SIG-M5 treated with dmso at 0.1 percent for 504 hours (cell line): ENCODE measurements around the gene PRPS1.
"Not testable (repeated sequence)": the region's sequence is repeated elsewhere in the genome, so short reads cannot be mapped to it uniquely, and the experiment has no call there.

ENCODE experiments used
- DNase-seq: peaks from one replicate; lab custom pipeline; 2025; ENCODE audit not compliant: unreplicated experiment; lab: John Stamatoyannopoulos, UW

PRPS1 gene

GRCh38 chrX:107627838-107628661, at the start of gene PRPS1:
Gene PRPS1 (plus strand): TSS chrX:107628510. CDS start chrX:107628629, 119 bp downstream.
- peak; percentile 96 for DNase-seq

DNA sequence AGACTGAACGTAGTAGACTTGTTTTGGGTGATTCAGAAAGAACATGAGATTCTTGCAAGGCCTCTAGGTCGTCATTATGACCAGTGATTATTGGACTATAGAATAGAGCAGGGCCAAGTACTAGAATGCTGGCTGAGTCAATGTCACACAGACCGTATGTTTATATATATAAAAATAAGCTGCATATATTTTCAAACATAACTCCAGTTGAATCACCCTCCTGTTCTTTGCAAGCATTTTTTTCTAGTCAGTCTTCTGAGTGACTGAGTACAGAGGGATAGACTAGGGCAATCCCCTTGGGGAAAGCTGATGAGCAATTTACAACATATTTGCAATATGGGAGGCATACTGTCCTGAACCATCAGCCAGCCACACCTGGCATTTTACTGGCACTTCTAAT, 48.4 kb upstream of the PRPS1 start:
- DNase-seq: no peak

GRCh38 chrX:107581923-107582322, 46.4 kb upstream of the PRPS1 start:
- no peak for DNase-seq

- no peak for DNase-seq
Observed at GRCh38 chrX:107589243-107589642, 39.1 kb upstream of the PRPS1 start.

DNA sequence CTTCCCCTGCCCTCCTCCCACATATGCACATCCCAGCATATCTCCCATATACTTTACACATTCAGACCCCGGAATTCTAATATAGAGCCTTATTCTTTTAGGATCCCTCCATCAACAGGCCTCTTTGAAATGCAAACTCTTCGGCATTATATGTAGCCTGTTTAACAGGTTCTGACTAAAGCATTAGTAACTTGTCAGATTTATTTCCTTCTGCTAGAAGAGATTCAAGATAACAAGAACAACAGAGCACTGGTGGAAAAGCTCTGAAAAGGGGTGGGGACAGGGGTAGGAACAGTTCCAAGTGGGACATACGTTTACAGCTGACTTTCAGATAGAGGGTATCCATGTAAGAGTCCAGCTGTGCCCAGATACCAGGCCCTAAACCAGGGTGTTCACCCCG, 31.7 kb upstream of the PRPS1 start:
- peak; percentile 17 for DNase-seq

DNA sequence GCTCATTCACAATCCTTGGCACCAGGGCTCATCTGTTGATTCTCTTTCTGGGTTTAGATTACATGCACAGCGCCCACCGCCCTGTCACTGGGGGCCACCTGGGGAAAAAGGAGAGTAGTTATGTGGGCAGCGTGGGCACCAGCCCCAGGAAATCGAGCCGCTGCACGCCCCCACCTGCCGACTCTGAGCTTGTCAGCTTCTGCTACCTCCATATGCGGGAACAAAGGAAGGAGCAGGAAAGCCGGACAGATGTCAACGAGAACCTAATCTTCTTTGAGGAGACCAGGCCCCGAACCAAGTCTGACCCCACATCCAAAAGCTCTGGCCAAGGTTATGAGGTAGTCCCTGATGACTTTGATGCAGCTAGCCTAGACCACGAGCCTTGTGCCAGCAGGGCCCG, 31.0 kb upstream of the PRPS1 start:
- no peak for DNase-seq

DNA sequence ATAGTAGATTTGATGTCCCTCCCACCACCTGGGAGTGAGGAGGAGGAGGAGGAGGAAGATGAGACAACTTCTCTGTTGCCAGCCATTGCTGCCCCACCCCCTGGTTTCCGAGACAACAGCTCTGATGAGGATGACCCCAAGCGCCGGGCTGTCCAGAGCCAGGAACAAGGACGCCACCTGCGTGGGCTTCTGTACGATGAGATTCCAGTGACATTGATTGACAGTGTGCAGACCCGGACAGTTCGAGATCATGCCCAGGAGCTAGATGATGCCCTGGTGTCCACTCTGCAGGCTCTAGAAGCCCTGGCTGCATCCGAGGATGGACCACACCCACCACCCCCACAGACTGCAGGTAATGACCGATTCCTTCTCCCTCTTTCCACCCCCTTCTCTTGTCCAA, 30.5 kb upstream of the PRPS1 start:
- DNase-seq: no peak

DNA sequence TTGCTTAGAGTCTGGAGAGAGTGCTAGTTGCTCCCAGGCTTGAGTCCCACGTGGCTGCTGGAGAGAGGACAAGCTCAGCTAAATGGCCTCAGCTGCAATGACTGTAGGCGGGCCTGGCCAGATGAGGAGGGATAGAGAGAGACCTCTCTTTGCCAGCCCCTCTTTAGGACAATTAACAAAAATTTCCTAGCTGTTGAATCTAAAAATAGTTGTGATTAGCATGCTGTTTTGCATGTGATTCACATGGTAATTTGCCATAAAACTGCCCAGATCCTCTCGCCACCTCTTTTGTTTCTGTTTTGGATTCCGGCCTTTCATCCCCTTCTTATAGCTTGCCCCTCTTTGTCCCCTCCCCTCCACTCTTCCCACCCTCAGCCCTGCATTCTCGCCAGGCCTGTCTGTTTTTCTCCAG, 28.9 kb upstream of the PRPS1 start:
- DNase-seq: no peak

- DNase-seq: no peak
Observed at GRCh38 chrX:107600366-107600765, 27.9 kb upstream of the PRPS1 start.

DNA sequence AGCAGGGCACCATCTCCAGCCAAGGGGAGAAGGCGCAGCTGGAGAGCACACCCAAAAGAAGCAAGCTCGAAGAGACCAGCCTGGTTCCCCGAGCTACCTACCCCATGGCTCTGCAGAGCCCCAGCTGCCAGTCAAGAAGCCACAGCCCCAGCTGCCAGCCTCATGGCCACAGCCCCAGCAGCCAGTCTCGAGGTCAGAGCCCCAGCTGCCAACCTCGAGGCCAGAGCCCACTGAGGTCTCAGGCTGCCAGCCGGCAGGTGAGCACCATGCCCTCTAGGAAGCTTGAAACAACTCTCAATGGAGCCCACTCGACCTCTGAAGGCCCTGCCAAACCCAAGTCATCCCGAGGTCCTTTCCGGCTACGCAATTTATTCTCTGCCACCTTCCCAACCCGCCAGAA, 27.0 kb upstream of the PRPS1 start:
- DNase-seq: no peak

DNA sequence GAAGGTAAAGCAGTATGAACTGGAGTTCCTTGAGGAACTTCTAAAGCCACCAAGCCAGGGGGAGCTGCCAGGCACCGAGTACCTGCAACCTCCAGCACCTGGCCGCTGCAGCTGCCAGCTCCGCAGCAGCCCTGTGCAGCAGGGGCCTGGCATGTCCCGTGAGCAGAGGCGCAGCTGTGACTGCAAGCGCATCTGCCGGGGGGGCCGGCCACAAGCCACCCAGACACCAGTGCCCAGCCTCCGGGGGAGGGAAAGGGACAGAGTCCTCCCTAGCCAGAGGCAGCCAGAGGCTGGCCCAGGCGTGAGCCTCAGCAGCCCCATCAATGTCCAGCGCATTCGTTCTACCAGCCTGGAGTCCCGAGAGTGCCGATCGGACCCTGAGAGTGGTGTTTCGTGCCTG, 26.6 kb upstream of the PRPS1 start:
- DNase-seq: no peak

DNA sequence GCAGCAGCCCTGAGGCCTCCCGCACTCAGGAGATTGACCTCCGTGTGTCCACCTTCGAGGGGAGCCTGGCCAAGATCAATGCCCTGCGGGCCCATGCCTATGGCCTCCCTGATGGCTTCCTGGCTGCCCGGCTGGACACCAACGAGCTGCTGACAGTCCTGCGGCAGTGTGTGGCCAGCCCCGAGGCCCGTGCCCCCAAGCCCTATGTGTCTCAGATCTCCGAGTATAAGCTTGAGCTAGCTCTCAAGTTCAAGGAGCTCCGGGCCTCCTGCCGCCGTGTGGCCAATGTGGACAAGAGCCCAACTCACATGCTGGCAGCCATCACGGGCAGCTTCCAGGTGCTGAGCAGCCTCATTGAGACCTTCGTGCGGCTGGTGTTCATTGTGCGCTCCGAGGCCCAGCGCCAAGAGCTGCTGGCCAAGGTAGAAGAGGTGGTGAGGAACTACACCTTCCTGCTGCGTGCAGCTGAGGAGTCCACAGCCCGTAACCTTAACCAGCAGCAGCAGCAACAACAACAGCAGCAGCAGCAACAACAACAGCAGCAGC, 25.5 kb upstream of the PRPS1 start:
- DNase-seq: no peak

DNA sequence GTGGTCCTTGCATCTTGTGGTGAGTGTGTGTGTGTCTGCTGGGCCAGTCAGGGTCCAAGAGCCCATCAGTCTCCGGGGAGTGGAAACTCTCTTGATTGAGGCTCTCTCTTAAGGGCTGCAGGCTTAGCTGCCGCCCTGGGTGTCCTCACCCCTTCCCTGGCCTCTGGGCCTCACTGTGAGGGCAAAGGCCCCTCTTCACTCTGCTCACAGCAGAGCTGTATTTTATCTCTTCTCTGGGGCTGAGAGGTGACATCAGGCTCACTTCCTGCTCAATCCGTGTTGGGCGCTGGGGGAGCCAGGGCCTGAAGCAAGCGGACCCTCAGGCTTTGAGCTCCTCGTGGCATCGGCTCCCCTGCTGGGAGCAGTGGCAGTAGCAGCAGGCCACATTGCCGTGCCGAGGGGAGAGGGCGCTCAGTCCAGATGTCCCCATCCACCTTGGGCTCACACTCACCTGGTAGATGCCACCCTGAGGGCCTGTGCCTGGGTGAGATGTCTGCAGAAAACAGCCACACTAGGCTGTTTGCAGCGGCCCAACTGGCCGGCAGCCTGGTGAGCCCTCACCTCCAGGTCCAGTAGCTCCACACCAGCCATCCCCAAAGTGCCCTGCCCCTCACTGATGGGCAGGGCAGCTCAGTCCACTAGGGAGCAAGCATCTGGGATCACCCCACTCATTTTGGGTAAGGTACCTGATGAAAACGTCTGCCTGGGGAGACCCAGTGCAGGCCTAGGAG, 24.7 kb upstream of the PRPS1 start:
- DNase-seq: no peak

- not testable (repeated sequence) for DNase-seq
Observed at GRCh38 chrX:107609061-107609460, 19.2 kb upstream of the PRPS1 start.

GRCh38 chrX:107610667-107611066, 17.6 kb upstream of the PRPS1 start:
- no peak for DNase-seq

DNA sequence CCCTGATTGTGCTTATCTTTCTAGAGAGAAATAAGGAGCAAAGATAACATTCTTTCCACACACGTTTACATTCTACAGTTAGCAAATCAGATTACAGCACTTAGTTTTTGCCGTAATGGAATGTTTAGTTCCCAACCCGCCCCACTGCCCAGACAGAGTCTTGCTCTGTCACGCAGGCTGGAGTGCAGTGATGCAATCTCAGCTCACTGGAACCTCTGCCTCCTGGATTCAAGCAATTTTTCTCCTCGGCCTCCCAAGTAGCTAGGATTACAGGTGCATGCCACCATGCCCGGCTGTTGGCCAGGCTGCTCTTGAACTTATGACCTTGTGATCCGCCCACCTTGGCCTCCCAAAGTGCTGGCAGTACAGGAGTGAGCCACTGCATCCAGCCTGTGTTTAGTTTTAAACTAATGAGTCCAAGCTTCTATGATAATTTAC, 8.4 kb upstream of the PRPS1 start:
- no peak for DNase-seq

GRCh38 chrX:107624893-107625292, 3.4 kb upstream of the PRPS1 start:
- no peak for DNase-seq

DNA sequence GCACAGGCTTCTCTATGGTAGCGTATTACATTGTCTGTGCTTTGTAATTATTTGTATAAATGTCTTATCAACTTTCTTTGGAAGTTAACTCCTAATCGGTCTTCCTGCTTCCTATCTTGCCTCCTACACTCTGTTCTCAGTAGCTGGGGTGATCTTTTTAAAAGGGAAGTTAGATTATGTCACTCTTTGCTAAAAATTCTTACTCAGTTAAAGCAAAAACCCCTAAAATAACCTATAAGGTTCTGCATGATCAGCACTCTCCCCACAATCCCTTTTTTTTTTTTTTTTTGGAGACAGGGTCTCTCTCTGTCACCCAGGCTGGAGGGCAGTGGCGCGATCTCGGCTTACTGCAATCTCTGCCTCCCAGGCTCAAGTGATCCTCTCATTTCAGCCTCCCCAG, 2.6 kb upstream of the PRPS1 start:
- peak; percentile 21 for DNase-seq

DNA sequence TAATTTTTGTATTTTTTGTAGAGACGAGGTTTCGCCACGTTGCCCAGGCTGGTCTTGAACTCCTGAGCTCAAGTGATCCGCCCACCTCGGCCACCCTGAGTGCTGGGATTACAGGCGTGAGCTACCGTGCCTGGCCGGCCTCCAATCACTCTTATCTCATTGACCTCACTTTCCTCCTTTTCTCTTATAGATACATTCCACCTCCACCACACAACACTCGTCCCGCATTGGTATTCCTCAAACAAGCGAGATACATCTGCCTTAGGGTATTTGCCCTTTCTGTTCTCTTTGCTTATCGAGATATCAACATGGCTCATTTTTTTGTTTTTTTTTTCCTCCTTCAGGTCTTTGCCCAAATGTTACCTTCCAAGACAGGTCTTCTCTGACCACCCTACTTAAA, 1.8 kb upstream of the PRPS1 start:
- no peak for DNase-seq

- DNase-seq: peak; percentile 39
Observed at GRCh38 chrX:107626916-107627315, 1.4 kb upstream of the PRPS1 start.

- DNase-seq: peak; percentile 16
Observed at GRCh38 chrX:107628662-107629539, 591 bp downstream of the PRPS1 start.
